Adrenal gland (tissue), 12 donors: ENCODE results near the gene FAM174C. TPM values are rescaled to one million over a fixed set of nuclear protein-coding genes. Genes with fewer than 3 reads are reported as not detected.

Experiments used
- DNase-seq, 7 donors: peaks; one replicate each; pipeline ENCODE4 v3.0.0-alpha.2; 2019 to 2020
- H3K27ac ChIP-seq, 5 donors: fragments of 200-600 bp; sonication (generic) in 4 of 5; 1 replicate in 3 of 5; 2 replicates in 2 of 5; pipeline versions ENCODE4 v1.5.1 to v1.8.0; 2016 to 2020; ENCODE audit warnings: mild to moderate bottlenecking in 1 of 5
- H3K27me3 ChIP-seq: fragments of 200-600 bp; 2 replicates; pipeline ENCODE4 v1.8.0; 2021
- H3K36me3 ChIP-seq, 2 donors: fragments of 200-600 bp; replicated peaks in 1 of 2; 1 replicate in 1 of 2; 2 replicates in 1 of 2; pipeline versions ENCODE4 v1.5.1 to v1.8.0; 2018 to 2022
- H3K4me1 ChIP-seq, 2 donors: fragments of 200-600 bp; replicated peaks in 1 of 2; 1 replicate in 1 of 2; 2 replicates in 1 of 2; pipeline versions ENCODE4 v1.5.1 to v1.8.0; 2018 to 2021
- H3K4me3 ChIP-seq, 4 donors: fragments of 200-600 bp; sonication (generic) in 3 of 4; one replicate each; pipeline ENCODE4 v1.5.1; 2016 to 2018
- H3K9me3 ChIP-seq, 3 donors: fragments of 200-600 bp; sonication (generic) in 1 of 3; replicated peaks in 1 of 3; 1 replicate in 2 of 3; 2 replicates in 1 of 3; pipeline versions ENCODE4 v1.5.1 to v1.8.0; 2016 to 2021
- POLR2A ChIP-seq, 2 donors: fragments of 450-650 bp; IDR thresholded peaks; one replicate each; pipeline ENCODE4 v1.6.1; 2017; ENCODE audit warnings: antibody characterized with exemption in 2 of 2, mild to moderate bottlenecking in 2 of 2, moderate library complexity in 1 of 2
- WGBS, 4 donors: extraction: QIAGEN DNeasy Blood & Tissue Kit in 2 of 4; methylation state at CpG; one replicate each; pipeline versions ENCODE4 v1.1.5 to v1.1.7; 2013 to 2017; 5-methylcytosine and 5-hydroxymethylcytosine counted together
- intact Hi-C, 2 donors: fragments of 100-400 bp; cut with DNase I; formaldehyde crosslinking; loops; one replicate each; pipeline versions ENCODE4 v1.14.1 to v1.15.0; 2022 to 2023
- polyA plus RNA-seq, 3 donors: library from polyadenylated mRNA; stranded (reverse); fragments of 200-250 nt in 2 of 3; fragments of 350-450 nt in 1 of 3; fragmentation: Illumina TruSeq in 1 of 3; extraction: RNeasy Lipid Tissue Mini Kit (QIAGEN cat#74804) in 1 of 3; gene quantifications; one replicate each; pipeline ENCODE4 v1.2.3, GENCODE V29; 2013 to 2014
- total RNA-seq, 9 donors: library from RNA; depleted of rRNA in 4 of 9; stranded (reverse); fragments of >200 nt in 4 of 9; fragments of 120-200 nt in 1 of 9; fragmentation: NEBNext Ultra II Directional in 1 of 9; extraction: Animal tissue kit (Norgen Biotek cat#: 25700) in 1 of 9; gene quantifications; one replicate each; pipeline versions ENCODE4 v1.1.0 to v1.2.4, GENCODE V29; 2013 to 2023
- TF ChIP-seq, protein P1 (sequence below), 6 experiments: fragments of 450-650 bp in 4 of 6; fragments of 200-600 bp in 2 of 6; sonication (generic) in 1 of 6; IDR thresholded peaks; 1 replicate in 5 of 6; 2 replicates in 1 of 6; pipeline versions ENCODE4 v1.5.1 to v1.8.0; 2016 to 2021; ENCODE audit warnings: antibody characterized with exemption in 6 of 6, mild to moderate bottlenecking in 2 of 6, moderate library complexity in 1 of 6
- donor health status: healthy with polysubstance abuse.
- donor health status: Bipolar disorder and iron deficiency.
- donor health status: DM: yes; HTN: yes; CAD: no.
- donor health status: DM: no; HTN: no; CAD: no.
- donor health status: DM: no; HTN: no; CAD: no.
- donor health status: DM: yes; HTN: yes; CAD: no.

FAM174C gene
- total and polyA plus RNA-seq, 12 donors, result 3.8 to 279 (median 86.5) TPM

DNA sequence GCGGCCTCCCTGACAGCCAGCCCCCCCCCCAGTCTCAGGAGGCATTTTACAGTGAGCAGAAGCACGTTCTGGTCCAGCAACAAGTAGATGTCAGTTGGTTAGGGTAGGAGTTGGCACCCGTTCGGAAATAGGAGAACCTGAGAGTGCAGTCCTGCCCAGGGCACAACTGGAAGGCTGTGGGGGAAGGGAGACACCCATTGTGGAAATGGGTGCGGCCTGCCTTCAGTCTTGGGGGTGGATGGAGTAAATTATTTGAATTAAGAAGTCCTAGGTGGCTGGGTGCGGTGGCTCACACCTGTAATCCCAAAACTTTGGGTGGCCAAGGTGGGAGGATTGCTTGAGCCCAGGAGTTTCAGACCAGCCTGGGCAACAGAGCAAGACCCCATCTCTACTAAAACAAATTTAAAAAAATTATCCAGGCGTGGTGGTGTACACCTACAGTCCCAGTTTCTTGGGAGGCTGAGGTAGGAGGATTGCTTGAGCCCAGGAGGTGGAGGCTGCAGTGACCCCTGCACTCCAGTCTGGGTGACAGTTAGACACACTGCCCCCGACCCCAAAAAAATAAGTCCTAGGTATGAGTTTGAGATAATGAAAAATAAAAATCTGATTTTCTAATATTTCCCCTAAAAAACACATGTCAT is 5.0 kb upstream of the FAM174C start:
- TF ChIP-seq, protein P1, sequence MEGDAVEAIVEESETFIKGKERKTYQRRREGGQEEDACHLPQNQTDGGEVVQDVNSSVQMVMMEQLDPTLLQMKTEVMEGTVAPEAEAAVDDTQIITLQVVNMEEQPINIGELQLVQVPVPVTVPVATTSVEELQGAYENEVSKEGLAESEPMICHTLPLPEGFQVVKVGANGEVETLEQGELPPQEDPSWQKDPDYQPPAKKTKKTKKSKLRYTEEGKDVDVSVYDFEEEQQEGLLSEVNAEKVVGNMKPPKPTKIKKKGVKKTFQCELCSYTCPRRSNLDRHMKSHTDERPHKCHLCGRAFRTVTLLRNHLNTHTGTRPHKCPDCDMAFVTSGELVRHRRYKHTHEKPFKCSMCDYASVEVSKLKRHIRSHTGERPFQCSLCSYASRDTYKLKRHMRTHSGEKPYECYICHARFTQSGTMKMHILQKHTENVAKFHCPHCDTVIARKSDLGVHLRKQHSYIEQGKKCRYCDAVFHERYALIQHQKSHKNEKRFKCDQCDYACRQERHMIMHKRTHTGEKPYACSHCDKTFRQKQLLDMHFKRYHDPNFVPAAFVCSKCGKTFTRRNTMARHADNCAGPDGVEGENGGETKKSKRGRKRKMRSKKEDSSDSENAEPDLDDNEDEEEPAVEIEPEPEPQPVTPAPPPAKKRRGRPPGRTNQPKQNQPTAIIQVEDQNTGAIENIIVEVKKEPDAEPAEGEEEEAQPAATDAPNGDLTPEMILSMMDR (IDR thresholded peaks at IDR 0.05), result no peak
- TF ChIP-seq POLR2A (IDR thresholded peaks at IDR 0.05), result no peak
- Histone ChIP-seq H3K9me3 (no peaks in the 10 kb centered on the region), H3K27ac (peak overlapping the region; percentile 89 to 100 (median 99)), H3K27me3 (no peaks in the 10 kb centered on the region), H3K36me3 (peaks cover 0 to 47% of the 10 kb centered on the region in 2 donors), H3K4me3 (peak overlapping the region; percentile 36 to 84 (median 56)), H3K4me1 (peaks cover 63 to 88% of the 10 kb centered on the region in 2 donors)
- WGBS, 4 donors, result 14 to 18% (median 17%) methylated on average over 8 of the region's 8 CpGs
- intact Hi-C loops, result loop anchor here in 1 of 2 donors (10.0 kb wide), 1 partner anchor 164 kb away; the partner anchor contains the start of gene RPS15
- no peak for DNase-seq

DNA sequence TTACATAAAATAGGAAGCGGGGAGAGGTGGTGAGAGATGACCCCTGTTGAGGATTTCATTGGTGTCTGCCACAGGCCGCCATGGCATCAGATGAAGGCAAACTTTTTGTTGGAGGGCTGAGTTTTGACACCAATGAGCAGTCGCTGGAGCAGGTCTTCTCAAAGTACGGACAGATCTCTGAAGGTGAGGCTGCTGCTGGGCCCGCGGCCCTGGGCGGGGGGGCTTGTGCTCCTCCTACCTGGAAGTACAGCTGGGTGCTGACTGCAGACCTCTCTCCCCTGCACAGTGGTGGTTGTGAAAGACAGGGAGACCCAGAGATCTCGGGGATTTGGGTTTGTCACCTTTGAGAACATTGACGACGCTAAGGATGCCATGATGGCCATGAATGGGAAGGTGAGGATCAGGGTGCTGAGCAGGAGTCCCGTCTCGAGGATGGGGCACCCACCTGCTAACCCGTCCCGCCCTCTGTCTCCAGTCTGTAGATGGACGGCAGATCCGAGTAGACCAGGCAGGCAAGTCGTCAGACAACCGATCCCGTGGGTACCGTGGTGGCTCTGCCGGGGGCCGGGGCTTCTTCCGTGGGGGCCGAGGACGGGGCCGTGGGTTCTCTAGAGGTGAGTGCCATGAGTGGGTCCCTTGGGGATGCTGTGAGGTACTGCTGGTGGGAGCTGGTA is 4.3 kb upstream of the FAM174C start:
- Histone ChIP-seq H3K36me3 (peaks cover 0 to 47% of the 10 kb centered on the region in 2 donors), H3K4me3 (peak overlapping the region in 1 of 4 donors; percentile 84), H3K9me3 (no peaks in the 10 kb centered on the region), H3K27ac (peak overlapping the region; percentile 8 to 100 (median 99)), H3K4me1 (peaks cover 57 to 82% of the 10 kb centered on the region in 2 donors), H3K27me3 (no peaks in the 10 kb centered on the region)
- intact Hi-C loops, result loop anchor here in 1 of 2 donors (10.0 kb wide), 1 partner anchor 164 kb away; the partner anchor contains the start of gene RPS15
- WGBS, 4 donors, result 36 to 51% (median 44%) methylated on average over 8 to 26 of the region's 26 CpGs
- DNase-seq, result peak in 3 of 7 donors; percentile 43 to 73 (median 45)
- TF ChIP-seq POLR2A (IDR thresholded peaks at IDR 0.05), result no peak
- TF ChIP-seq, protein P1 (IDR thresholded peaks at IDR 0.05), result no peak

DNA sequence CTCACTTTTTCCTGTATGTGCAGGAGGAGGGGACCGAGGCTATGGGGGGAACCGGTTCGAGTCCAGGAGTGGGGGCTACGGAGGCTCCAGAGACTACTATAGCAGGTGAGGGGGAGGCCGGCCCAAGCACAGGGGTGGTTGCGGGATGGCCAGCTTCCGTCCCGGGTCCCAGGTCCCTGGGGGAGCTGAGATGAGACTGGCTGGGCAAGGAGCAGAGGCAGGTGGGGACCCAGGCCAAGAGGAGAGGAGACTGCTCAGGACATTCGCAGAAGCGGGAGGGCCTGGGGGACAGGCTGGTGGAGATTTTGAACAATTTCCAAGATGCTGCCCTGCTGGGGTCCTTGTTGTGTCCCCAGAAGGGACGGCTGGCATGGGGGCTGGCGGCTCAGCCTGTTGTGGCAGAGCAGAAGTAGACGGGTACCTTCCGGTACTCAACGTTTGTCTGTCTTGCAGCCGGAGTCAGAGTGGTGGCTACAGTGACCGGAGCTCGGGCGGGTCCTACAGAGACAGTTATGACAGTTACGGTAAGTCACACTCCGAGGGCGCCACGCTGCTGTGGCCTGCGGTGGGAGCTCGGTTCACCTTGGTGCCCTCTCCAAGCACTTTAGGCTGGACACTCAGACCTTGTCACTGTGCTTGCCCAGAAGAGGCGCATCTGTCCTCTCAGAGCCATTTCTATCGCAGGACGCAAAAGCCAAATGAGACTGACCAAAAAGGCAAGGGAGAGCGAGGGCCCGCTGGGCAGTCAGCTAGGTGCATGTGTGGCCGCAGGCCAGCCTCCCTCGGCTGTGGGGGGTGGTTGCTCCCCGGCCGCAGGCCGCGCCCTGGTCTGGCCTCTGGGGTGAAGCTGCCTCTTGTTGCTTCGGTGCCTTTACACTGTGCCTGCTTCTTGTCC is 3.6 kb upstream of the FAM174C start:
- 56 to 66% (median 59%) methylated on average over 9 to 37 of the region's 37 CpGs for whole genome bisulfite sequencing, 4 donors
- Histone ChIP-seq H3K4me3 (peak overlapping the region in 1 of 4 donors; percentile 84), H3K4me1 (peaks cover 57 to 82% of the 10 kb centered on the region in 2 donors), H3K36me3 (peaks cover 0 to 47% of the 10 kb centered on the region in 2 donors), H3K27ac (peak overlapping the region in 4 of 5 donors; percentile 8 to 100 (median 99)), H3K27me3 (no peaks in the 10 kb centered on the region), H3K9me3 (no peaks in the 10 kb centered on the region)
- DNase-seq, result peak in 4 of 7 donors; percentile 49 to 71 (median 58)
- TF ChIP-seq, protein P1 (IDR thresholded peaks at IDR 0.05), result no peak
- no peak for TF ChIP-seq POLR2A (IDR thresholded peaks at IDR 0.05)
- intact Hi-C loops, result loop anchor here in 1 of 2 donors (10.0 kb wide), 1 partner anchor 163 kb away; the partner anchor contains the start of gene RPS15
